GM18502 (cell line): ENCODE data around the gene SHISA6.
"Not testable (repeated sequence)": the region's sequence is repeated elsewhere in the genome, so short reads cannot be mapped to it uniquely, and the experiment has no call there.

Experiments used
- ATAC-seq: cut with Tn5 transposase; IDR thresholded peaks from one replicate; pipeline ENCODE4 v1.9.1; 2021; ENCODE audit warnings: mild to moderate bottlenecking; ENCODE audit not compliant: unreplicated experiment, poor library complexity

SHISA6 gene

GRCh38 chr17:11300738-11301137 lies 59.7 kb downstream of the SHISA6 start:
- ATAC-seq, result no peak

GRCh38 chr17:11301874-11302273 lies 60.9 kb downstream of the SHISA6 start:
- ATAC-seq, result not testable (repeated sequence)

- no peak for ATAC-seq
Observed at GRCh38 chr17:11302401-11303186, 61.6 kb downstream of the SHISA6 start.

DNA sequence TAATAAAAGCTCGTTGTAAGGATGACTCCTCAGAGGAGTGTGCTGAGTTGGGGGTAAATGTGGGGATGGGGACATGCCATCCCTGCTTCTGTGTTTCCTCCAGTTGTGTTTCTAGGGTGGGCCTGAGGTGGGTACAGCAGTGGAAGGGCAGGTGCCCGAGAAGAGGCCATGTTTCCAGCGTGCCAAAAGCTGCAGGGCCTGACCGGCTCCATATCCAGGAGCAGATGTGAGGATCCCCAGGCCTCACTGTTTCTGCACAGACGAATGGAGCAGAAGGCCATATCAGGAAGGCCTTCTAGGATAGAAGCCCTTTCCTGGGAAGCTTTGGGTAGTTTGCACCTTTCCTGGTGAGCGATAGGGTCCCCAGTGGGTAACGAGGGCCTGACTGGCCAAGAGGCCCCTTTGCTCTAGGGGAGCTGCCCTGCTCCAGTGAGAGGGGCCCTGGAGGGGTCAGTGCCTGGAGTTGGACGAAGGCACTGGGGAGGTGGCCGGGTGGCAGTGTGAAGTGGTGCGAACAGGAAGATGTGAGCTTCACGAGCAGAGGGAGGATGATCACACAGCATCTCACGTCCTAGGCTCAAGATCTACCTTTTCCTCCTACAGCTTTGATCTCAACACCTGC lies 62.9 kb downstream of the SHISA6 start:
- ATAC-seq, result no peak

GRCh38 chr17:11304568-11304967 lies 63.6 kb downstream of the SHISA6 start:
- ATAC-seq, result no peak

- ATAC-seq, result no peak
Observed at GRCh38 chr17:11305524-11305923, 64.5 kb downstream of the SHISA6 start.

DNA sequence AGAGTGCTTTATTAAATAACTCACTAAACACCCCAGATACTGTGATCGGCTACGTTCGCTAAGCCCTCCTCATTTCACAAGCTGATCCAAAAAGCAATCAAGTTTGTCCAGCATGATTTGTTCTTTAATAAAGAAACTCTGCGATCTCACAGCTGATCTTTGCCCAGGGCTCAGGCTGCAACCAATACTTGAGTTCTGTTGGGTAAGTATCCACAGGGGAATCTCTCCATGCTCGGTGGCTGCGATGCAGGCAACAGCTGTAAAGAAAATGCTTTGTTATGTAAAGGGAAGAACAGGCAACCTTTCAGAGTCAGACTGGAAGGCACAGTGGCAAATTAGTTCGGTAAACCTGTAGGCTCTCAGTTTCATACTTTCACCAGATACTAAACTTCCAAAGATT lies 67.5 kb downstream of the SHISA6 start:
- ATAC-seq, result no peak

- no peak for ATAC-seq
Observed at GRCh38 chr17:11309033-11309432, 68.0 kb downstream of the SHISA6 start.

- ATAC-seq, result no peak
Observed at GRCh38 chr17:11309850-11310249, 68.8 kb downstream of the SHISA6 start.

DNA sequence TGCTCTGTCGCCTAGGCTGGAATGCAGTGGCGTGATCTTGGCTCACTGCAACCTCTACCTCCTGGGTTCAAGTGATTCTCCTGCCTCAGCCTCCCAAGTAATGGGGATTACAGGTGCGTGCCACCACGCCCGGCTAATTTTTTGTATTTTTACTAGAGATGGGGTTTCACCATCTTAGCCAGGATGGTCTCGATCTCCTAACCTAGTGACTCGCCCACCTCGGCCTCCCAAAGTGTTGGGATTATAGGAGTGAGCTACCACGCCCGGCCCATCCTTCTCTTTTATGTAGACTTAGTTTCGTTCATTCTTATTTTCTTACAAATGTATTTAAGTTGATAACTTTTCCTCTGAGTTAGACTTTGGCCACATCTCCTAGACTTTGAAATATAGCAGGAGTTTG lies 75.4 kb downstream of the SHISA6 start:
- ATAC-seq, result not testable (repeated sequence)

DNA sequence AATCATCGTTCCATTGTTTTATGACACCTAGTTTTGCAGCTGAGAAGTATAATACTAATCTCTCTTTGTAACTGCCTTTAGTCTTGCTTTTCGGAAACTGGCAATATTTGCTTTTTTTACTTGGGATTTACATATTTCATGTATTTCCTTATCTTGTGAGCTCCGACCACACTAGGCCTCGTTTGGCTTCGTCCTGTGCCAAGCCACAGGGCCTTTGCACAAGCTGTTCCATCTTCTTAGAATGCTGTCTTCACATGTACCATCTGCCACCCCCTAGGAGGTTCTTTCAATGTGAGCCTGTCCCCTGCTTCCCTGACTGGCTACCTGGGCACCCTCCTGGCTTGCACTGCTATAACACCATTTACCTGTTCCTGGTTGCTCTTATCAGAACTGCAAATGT lies 77.2 kb downstream of the SHISA6 start:
- no peak for ATAC-seq

- no peak for ATAC-seq
Observed at GRCh38 chr17:11319894-11320293, 78.9 kb downstream of the SHISA6 start.

DNA sequence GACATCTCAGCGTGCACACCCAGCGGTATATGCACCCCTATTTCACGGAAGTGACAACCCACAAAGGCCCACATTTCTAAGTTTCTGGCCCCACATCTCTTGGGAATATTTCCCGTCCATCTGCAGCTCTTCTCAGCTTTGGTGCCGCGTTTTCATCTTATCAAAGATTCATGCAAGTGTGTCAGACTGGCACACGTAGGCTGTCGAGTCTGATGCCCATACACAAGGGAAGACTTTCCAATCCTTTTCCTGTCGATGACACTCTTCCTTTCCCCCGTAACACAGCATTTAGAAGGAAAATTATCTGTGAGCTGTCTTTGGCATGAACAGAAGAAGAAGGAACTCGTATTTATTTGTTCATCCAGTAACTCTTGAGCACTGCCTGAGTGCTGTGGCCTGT lies 83.0 kb downstream of the SHISA6 start:
- no peak for ATAC-seq

DNA sequence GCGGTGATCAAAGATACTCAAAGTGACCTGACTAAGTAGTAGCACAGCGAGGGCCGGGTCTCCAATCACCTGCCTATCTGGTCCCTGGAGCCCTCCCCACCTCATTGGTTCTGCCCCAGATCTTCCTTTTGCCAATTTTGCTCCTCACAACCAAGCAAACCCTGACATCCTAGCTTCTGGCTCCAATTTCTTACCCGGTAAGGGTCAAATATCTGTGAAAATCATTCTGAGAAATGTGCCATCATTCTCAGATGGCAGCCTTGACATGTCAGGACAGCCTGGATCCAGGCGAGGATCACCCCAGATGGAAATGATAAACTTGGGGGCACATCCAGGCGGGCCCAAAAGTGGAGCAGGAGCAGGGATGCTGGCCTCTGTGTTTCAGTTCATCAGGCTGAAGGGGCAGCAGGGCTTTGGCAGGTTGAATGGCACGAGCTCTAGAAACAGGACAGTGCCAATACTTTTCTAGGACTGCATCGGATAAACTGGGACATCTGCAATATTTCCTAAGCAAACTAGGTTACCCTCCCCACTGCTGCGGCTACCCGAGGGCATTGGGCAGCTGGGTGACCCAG lies 83.9 kb downstream of the SHISA6 start:
- ATAC-seq, result no peak

DNA sequence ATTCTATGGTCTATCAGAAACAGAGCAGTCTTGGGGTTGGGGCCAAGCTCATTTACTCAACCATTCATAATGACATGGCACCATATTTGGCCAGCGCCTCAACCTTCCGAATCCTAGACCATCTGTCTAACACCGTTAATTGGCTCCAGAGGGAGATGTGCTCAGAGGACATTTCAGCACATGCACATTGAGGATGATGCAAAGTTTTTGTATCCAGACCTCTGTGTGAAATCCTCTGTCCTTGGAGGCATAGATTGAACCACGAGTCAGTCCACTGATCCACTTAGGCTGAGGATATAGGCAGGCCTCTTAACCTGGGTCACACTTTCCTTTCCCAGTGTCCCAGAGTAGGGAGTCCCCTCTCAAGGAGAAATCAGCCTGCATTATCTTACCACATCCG lies 85.5 kb downstream of the SHISA6 start:
- no peak for ATAC-seq

DNA sequence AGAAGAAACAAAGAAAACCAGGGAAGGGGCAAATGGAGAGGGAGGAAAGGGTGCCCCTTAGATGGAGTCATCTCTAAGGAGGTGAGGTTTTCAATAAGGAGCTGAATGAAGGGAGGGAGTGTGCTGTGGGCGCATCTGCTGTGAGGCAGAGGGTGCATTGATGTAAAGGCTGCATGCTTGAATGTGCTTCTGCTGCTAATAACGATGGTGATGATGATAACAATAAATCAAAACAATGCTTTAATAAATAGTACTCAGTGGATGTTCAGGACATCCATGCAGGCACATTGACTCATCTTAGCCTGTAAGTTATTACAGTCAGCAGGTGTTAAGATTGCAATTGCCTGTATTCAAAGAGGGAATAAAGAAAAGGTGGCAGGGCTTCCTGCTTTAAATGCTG lies 87.8 kb downstream of the SHISA6 start:
- ATAC-seq, result no peak

GRCh38 chr17:11330006-11330405 lies 89.0 kb downstream of the SHISA6 start:
- no peak for ATAC-seq

DNA sequence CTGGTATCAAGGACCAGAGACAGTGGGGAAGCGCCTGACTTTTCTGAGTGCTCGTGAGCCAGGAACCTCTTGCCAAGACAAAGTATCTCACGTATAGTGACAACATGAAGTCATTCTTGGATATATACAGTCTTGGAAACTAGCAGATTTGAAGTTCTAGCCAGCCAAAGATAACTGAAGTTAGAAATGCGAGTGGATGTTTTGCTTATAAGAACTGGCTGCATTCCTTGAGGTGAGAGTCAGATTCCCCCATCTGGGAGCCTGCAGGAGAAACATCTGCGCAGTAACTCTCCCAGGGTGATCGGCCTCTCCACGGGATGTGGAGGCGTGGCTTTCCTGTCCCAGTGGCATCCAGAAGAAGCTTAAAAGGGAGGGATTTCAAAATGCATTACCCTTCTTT lies 89.8 kb downstream of the SHISA6 start:
- ATAC-seq, result no peak

DNA sequence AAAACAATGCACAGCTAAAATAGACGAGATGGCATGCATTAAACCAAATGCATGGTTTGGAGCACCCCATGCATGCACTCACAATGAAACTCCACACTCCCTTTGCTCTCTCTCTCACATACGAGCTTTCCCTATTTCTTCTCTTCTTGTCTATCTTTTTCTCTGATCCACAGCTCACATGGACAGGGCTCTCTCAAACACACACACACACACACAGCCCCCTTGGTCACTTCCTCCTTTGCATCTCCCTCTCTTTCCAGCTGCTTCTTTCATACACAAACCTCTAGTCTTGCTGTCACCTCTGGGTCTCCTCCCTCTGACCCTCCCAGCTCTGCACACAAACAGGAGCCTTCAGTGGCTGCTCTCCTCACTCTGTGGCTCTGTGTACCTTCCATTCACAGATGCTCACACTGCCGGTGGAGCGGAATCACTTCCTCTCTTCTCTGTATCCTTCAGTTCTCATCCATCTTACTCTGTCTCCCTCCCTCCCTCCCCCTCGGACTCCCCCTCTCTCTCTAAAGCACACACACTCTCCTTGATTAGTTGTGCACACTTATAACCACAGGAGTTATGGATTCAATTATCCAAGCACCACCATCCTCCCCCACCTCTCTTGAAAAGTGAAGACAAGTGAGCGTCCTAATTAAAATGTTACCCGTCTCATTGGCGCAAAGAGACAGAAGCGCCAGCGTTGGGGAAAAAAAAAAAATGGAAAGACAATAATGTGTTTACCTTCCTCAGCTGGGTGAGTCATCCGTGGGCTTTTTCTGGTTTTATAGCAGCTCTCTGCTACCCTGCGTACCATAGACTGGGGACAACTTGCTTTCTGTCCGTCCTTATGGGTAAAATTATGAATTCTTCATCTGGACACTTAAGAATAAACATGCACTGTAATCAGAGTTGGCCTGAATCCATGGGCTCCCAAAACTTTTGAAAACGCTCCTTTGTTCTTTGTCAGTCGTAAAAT lies 90.8 kb downstream of the SHISA6 start:
- ATAC-seq, result no peak

- ATAC-seq, result no peak
Observed at GRCh38 chr17:11332706-11333105, 91.7 kb downstream of the SHISA6 start.

DNA sequence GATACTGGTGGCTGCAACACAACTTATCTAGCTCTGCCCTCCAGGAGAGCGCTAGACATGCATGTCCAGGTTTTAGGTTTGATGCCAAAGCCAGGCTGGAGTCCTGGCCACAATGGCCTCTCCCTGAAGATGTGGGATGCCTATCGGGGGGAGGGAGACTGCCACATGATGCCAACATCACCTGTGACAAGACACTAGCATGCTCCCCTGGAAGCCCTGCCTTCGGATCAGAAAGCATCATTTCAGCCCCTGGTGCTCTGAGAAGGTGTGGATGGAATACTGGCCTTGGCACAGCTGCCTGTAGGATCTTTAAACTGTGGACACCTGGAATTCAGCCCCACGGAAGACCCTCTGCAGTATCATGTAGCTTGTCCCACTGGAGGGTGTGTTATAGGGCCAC lies 93.5 kb downstream of the SHISA6 start:
- no peak for ATAC-seq
